ENCODE measurements around the gene OPCML. TPM values are rescaled to one million over a fixed set of nuclear protein-coding genes. Genes with fewer than 3 reads are reported as not detected.

OPCML gene
- total RNA-seq, 1 donor from 2014 or later, result 4.1 TPM

GRCh38 chr11:133522344-133522743 lies 10.0 kb downstream of the OPCML start:
- DNase-seq (ENCODE audit: low spot score), result no peak
- H3K9me3 Mint-ChIP-seq (ENCODE audit: unreplicated experiment), result no peaks in the 10 kb centered on the region
- no peaks in the 10 kb centered on the region for H3K36me3 Mint-ChIP-seq (ENCODE audit: low read depth, unreplicated experiment)
- TF ChIP-seq CTCF (IDR thresholded peaks at IDR 0.05; ENCODE audit: unreplicated experiment), result no peak
- peaks cover 29% of the 10 kb centered on the region for H3K4me1 Mint-ChIP-seq (ENCODE audit: unreplicated experiment)
- no peak overlapping the region for H3K4me3 Mint-ChIP-seq (ENCODE audit: unreplicated experiment)
- no peak overlapping the region for H3K27ac Mint-ChIP-seq (ENCODE audit: unreplicated experiment)
- peaks cover 5% of the 10 kb centered on the region for H3K27me3 Mint-ChIP-seq (ENCODE audit: unreplicated experiment)

GRCh38 chr11:133521502-133521901 lies 10.8 kb downstream of the OPCML start:
- DNase-seq (ENCODE audit: low spot score), result no peak
- Mint-ChIP-seq H3K9me3 (ENCODE audit: unreplicated experiment) (no peaks in the 10 kb centered on the region), H3K36me3 (ENCODE audit: low read depth, unreplicated experiment) (no peaks in the 10 kb centered on the region), H3K27me3 (ENCODE audit: unreplicated experiment) (peaks cover 5% of the 10 kb centered on the region), H3K4me3 (ENCODE audit: unreplicated experiment) (no peak overlapping the region), H3K4me1 (ENCODE audit: unreplicated experiment) (peaks cover 29% of the 10 kb centered on the region), H3K27ac (ENCODE audit: unreplicated experiment) (peak overlapping the region; percentile 94)
- no peak for TF ChIP-seq CTCF (IDR thresholded peaks at IDR 0.05; ENCODE audit: unreplicated experiment)

GRCh38 chr11:133520707-133521106 lies 11.6 kb downstream of the OPCML start:
- H3K36me3 Mint-ChIP-seq (ENCODE audit: low read depth, unreplicated experiment), result no peaks in the 10 kb centered on the region
- no peak for TF ChIP-seq CTCF (IDR thresholded peaks at IDR 0.05; ENCODE audit: unreplicated experiment)
- peaks cover 29% of the 10 kb centered on the region for H3K4me1 Mint-ChIP-seq (ENCODE audit: unreplicated experiment)
- H3K27ac Mint-ChIP-seq (ENCODE audit: unreplicated experiment), result peak overlapping the region; percentile 94
- no peaks in the 10 kb centered on the region for H3K9me3 Mint-ChIP-seq (ENCODE audit: unreplicated experiment)
- no peak for DNase-seq (ENCODE audit: low spot score)
- H3K27me3 Mint-ChIP-seq (ENCODE audit: unreplicated experiment), result peaks cover 1% of the 10 kb centered on the region
- no peak overlapping the region for H3K4me3 Mint-ChIP-seq (ENCODE audit: unreplicated experiment)

- DNase-seq (ENCODE audit: low spot score), result no peak
- H3K9me3 Mint-ChIP-seq (ENCODE audit: unreplicated experiment), result no peaks in the 10 kb centered on the region
- H3K4me1 Mint-ChIP-seq (ENCODE audit: unreplicated experiment), result peaks cover 39% of the 10 kb centered on the region
- no peak for TF ChIP-seq CTCF (IDR thresholded peaks at IDR 0.05; ENCODE audit: unreplicated experiment)
- no peak overlapping the region for H3K4me3 Mint-ChIP-seq (ENCODE audit: unreplicated experiment)
- H3K27ac Mint-ChIP-seq (ENCODE audit: unreplicated experiment), result no peak overlapping the region
- no peaks in the 10 kb centered on the region for H3K36me3 Mint-ChIP-seq (ENCODE audit: low read depth, unreplicated experiment)
- H3K27me3 Mint-ChIP-seq (ENCODE audit: unreplicated experiment), result peaks cover 1% of the 10 kb centered on the region
Measured at GRCh38 chr11:133519560-133519959, 12.7 kb downstream of the OPCML start.

- DNase-seq (ENCODE audit: low spot score), result no peak
- H3K4me1 Mint-ChIP-seq (ENCODE audit: unreplicated experiment), result peaks cover 46% of the 10 kb centered on the region
- H3K4me3 Mint-ChIP-seq (ENCODE audit: unreplicated experiment), result no peak overlapping the region
- peak overlapping the region; percentile 65 for H3K27ac Mint-ChIP-seq (ENCODE audit: unreplicated experiment)
- no peak for TF ChIP-seq CTCF (IDR thresholded peaks at IDR 0.05; ENCODE audit: unreplicated experiment)
- no peaks in the 10 kb centered on the region for H3K36me3 Mint-ChIP-seq (ENCODE audit: low read depth, unreplicated experiment)
- H3K27me3 Mint-ChIP-seq (ENCODE audit: unreplicated experiment), result peaks cover 1% of the 10 kb centered on the region
- H3K9me3 Mint-ChIP-seq (ENCODE audit: unreplicated experiment), result no peaks in the 10 kb centered on the region
Measured at GRCh38 chr11:133518702-133519264, 13.5 kb downstream of the OPCML start.
